Measurements from ENCODE around the gene STIM2. TPM values are rescaled to one million over a fixed set of nuclear protein-coding genes. Genes with fewer than 3 reads are reported as not detected.

STIM2 gene
- total RNA-seq, 1 donor from 2014 or later = 25.8 TPM

DNA sequence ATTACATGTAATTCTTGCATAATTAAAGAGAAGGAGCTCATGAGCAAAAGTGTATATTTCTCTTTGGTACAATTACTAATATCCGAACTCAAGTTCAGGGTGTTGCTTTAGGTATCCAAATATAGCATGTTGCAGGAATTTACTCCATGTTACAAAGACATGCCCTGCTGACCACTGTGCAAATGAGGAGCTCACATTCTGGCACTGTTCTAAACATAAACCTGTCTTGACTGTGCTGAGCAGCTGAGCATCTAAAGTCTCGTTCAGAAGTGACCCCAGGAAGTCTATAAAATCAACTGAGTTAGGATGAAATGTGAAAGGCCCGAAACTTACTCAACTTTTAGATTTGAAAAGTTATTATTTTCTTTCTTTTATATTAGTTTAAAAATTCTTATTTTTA, 124.3 kb downstream of the STIM2 start:
- H3K36me3 Mint-ChIP-seq = peaks cover 8% of the 10 kb centered on the region
- Histone ChIP-seq H4K20me1 (ENCODE audit: low read depth) (no peaks in the 10 kb centered on the region), H3K9ac (no peak overlapping the region), H3K27me3 (no peaks in the 10 kb centered on the region), H3K4me1 (peaks cover 9% of the 10 kb centered on the region), H3K9me3 (ENCODE audit: low read depth) (no peaks in the 10 kb centered on the region), H3K27ac (no peak overlapping the region), H3F3A (ENCODE audit: low read depth) (no peaks in the 10 kb centered on the region), H3K4me2 (no peak overlapping the region), H3K79me2 (ENCODE audit: low read depth) (no peaks in the 10 kb centered on the region), H3K4me3 (no peak overlapping the region), H3K36me3 (no peaks in the 10 kb centered on the region), H2AFZ (replicated peaks) (no peak overlapping the region)
- H3K4me3 Mint-ChIP-seq = no peak overlapping the region
- H3K9me3 Mint-ChIP-seq = peaks cover 4% of the 10 kb centered on the region
- H3K27me3 Mint-ChIP-seq (ENCODE audit: insufficient read depth, low read depth) = peaks cover 2% of the 10 kb centered on the region
- H3K27ac Mint-ChIP-seq = no peak overlapping the region
- TF ChIP-seq EZH2 (IDR thresholded peaks at IDR 0.05) (no peak), EZH2phosphoT487 (IDR thresholded peaks at IDR 0.05) (no peak)
- TF ChIP-seq, protein P1, sequence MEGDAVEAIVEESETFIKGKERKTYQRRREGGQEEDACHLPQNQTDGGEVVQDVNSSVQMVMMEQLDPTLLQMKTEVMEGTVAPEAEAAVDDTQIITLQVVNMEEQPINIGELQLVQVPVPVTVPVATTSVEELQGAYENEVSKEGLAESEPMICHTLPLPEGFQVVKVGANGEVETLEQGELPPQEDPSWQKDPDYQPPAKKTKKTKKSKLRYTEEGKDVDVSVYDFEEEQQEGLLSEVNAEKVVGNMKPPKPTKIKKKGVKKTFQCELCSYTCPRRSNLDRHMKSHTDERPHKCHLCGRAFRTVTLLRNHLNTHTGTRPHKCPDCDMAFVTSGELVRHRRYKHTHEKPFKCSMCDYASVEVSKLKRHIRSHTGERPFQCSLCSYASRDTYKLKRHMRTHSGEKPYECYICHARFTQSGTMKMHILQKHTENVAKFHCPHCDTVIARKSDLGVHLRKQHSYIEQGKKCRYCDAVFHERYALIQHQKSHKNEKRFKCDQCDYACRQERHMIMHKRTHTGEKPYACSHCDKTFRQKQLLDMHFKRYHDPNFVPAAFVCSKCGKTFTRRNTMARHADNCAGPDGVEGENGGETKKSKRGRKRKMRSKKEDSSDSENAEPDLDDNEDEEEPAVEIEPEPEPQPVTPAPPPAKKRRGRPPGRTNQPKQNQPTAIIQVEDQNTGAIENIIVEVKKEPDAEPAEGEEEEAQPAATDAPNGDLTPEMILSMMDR (IDR thresholded peaks at IDR 0.05) = no peak
- H3K4me1 Mint-ChIP-seq = peaks cover 17% of the 10 kb centered on the region
- DNase-seq (ENCODE audit: low spot score) = no peak

DNA sequence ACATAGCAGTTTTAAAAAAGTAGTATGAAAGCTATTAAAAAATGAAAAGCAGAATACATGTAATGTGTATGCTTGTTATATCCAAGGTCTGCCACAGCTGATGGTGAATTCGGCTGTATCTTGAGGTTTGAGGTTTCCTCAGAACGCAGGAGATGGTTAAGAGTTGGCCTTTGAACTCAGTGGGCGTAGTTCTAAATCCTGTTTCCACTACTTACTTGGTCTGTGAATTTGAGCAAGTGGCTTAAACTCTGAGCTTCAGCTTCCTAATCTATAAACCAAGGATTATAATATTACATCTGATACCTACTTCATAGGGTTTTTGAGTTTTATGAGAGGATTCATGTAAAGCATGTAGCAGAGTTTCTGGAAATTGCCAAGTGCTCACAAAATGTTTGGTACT, 125.2 kb downstream of the STIM2 start:
- no peaks in the 10 kb centered on the region for H4K20me1 ChIP-seq (ENCODE audit: low read depth)
- Mint-ChIP-seq H3K36me3 (peaks cover 8% of the 10 kb centered on the region), H3K4me1 (peaks cover 17% of the 10 kb centered on the region), H3K4me3 (no peak overlapping the region), H3K27me3 (ENCODE audit: insufficient read depth, low read depth) (peaks cover 2% of the 10 kb centered on the region), H3K9me3 (peaks cover 4% of the 10 kb centered on the region), H3K27ac (no peak overlapping the region)
- H3K27me3 ChIP-seq = no peaks in the 10 kb centered on the region
- H3K4me2 ChIP-seq = no peak overlapping the region
- H3K9ac ChIP-seq = no peak overlapping the region
- DNase-seq (ENCODE audit: low spot score) = no peak
- no peak overlapping the region for H2AFZ ChIP-seq (replicated peaks)
- TF ChIP-seq EZH2 (IDR thresholded peaks at IDR 0.05) (no peak), EZH2phosphoT487 (IDR thresholded peaks at IDR 0.05) (no peak)
- TF ChIP-seq, protein P1 (IDR thresholded peaks at IDR 0.05) = no peak
- peaks cover 9% of the 10 kb centered on the region for H3K4me1 ChIP-seq
- H3K79me2 ChIP-seq (ENCODE audit: low read depth) = no peaks in the 10 kb centered on the region
- no peak overlapping the region for H3K4me3 ChIP-seq
- no peak overlapping the region for H3K27ac ChIP-seq
- H3K9me3 ChIP-seq (ENCODE audit: low read depth) = no peaks in the 10 kb centered on the region
- H3F3A ChIP-seq (ENCODE audit: low read depth) = no peaks in the 10 kb centered on the region
- H3K36me3 ChIP-seq = no peaks in the 10 kb centered on the region

DNA sequence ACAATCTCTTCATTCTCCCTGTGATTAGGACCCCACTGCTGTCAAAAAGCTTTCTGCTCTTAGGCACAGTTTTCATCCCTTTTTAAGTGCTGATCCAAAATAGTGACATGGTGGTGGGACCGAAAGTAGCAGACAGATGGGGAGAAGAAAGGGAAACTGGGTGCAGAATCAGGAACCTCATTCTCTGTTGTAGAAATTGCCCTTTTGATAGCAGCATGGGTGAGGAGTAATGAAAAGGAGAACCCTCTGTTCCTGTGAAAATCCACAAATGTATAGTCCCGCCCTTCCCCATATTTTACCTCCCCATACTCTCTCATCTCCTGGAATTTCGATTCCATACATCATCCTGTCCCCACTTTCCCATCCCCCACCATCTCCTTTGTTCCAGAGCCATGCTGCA, 126.5 kb downstream of the STIM2 start:
- Histone ChIP-seq H3F3A (ENCODE audit: low read depth) (no peaks in the 10 kb centered on the region), H3K4me1 (peaks cover 9% of the 10 kb centered on the region), H3K4me3 (no peak overlapping the region), H3K9me3 (ENCODE audit: low read depth) (no peaks in the 10 kb centered on the region), H4K20me1 (ENCODE audit: low read depth) (no peaks in the 10 kb centered on the region), H3K27ac (no peak overlapping the region), H2AFZ (replicated peaks) (no peak overlapping the region), H3K36me3 (no peaks in the 10 kb centered on the region), H3K9ac (no peak overlapping the region), H3K27me3 (no peaks in the 10 kb centered on the region), H3K4me2 (no peak overlapping the region), H3K79me2 (ENCODE audit: low read depth) (no peaks in the 10 kb centered on the region)
- no peak for TF ChIP-seq EZH2phosphoT487 (IDR thresholded peaks at IDR 0.05)
- no peak for TF ChIP-seq EZH2 (IDR thresholded peaks at IDR 0.05)
- TF ChIP-seq, protein P1 (IDR thresholded peaks at IDR 0.05) = no peak
- Mint-ChIP-seq H3K27me3 (ENCODE audit: insufficient read depth, low read depth) (peaks cover 2% of the 10 kb centered on the region), H3K9me3 (peaks cover 4% of the 10 kb centered on the region), H3K4me3 (no peak overlapping the region), H3K4me1 (peaks cover 17% of the 10 kb centered on the region), H3K36me3 (peaks cover 8% of the 10 kb centered on the region), H3K27ac (peak overlapping the region; percentile 19)
- no peak for DNase-seq (ENCODE audit: low spot score)

Measured in neural progenitor cell (in vitro differentiated cells).